Stimulated activated CD8-positive, alpha-beta memory T cell treated with anti-CD3 and anti-CD28 coated beads, Interleukin-7, amount 100 ng/mL, for 48 hours (primary cell): ENCODE measurements around the gene ANO9.
"Not testable (repeated sequence)": the region's sequence is repeated elsewhere in the genome, so short reads cannot be mapped to it uniquely, and the experiment has no call there.

Experiments
- DNase-seq, 2 donors: peaks; one replicate each; pipeline ENCODE4 v3.0.0-alpha.2; 2020; ENCODE audit warnings: low read depth in 1 of 2; ENCODE audit errors: extremely low read depth in 1 of 2

ANO9 gene

GRCh38 chr11:389369-389768, 52.4 kb downstream of the ANO9 start:
- DNase-seq: not testable (repeated sequence)

DNA sequence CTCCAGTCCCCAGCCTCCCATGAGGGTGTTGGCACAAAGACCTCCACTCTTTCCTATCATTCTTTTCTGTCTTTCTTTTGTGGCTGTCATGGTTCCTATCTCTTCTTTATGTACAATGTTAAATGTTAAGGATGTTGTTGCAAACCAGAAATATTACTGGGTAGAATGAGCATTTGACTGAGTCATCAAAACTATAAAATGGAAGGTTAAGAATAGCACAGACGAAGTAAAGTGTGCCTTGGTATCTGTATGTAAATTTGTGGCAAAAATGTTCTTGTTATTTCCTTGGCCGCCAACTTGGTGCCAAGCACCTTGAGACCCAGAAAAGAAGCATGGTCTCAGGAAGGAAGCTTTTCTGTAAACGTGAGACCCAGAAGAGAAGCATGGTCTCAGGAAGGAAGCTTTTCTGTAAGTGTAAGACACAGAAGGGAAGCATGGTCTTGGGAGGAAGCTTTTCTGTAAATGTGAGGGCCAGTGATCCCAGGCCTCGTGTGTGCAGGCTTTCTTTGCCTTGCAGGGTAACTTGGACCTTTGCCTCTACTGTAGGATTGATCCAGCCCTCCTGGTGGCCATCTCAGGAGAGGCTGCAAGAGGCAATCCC, 54.5 kb downstream of the ANO9 start:
- DNase-seq: no peak

GRCh38 chr11:386483-386882, 55.3 kb downstream of the ANO9 start:
- DNase-seq: no peak

DNA sequence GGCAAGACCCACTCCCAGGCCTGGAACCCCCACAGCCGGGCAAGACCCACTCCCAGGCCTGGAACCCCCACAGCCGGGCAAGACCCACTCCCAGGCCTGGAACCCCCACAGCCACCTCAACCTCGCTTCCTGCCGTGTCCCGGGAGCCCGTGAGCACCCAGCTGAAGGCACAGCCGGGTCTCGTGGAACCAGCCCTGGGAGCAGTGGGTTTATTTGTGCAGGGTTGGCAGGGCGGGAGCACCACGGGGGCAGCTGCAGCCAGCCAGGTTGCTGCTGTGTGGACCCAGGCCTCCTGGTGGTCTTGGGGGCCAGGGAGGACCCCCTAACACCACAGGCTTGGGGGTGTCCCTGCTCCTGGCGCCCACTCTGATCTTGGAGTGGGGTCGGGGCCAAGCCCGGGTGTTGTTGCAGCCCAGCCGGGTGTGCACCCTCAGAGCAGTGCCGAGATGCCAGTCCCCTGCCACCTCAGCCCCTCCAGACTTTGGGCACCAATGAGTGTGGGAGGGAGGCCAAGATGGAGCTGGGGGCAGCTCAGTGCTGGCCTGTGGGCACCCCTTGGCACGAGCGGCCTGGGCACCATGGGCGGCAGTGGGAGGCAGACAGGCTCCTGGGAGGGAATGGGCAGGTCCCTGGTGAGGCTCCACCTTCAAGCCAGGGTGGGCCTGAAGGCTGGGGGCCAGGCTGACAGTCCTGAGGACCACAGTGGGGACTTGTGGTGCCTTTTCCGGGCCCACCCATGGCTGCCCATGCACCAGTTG, 56.0 kb downstream of the ANO9 start:
- no peak for DNase-seq

DNA sequence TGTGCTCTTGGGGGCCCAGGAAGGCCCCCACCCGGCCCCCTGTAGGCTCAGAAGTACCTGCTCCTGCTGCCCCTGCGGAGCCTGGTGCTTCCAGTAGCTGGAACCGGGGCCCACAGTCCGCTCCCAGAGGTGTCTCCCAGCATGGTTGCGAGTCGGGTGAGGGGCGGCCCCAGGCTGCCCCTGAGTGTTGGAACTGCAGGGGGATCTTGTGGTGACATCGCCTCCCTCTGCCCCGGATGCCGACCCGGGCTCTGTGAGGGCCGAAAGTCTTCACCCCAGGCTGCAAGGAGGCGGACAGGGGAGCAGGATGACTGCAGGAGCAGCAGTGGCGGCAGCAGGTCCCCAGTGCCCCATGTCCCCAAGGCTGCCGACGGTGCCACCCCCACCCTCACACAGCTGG, 57.3 kb downstream of the ANO9 start:
- DNase-seq: no peak

GRCh38 chr11:383431-383830, 58.4 kb downstream of the ANO9 start:
- no peak for DNase-seq

DNA sequence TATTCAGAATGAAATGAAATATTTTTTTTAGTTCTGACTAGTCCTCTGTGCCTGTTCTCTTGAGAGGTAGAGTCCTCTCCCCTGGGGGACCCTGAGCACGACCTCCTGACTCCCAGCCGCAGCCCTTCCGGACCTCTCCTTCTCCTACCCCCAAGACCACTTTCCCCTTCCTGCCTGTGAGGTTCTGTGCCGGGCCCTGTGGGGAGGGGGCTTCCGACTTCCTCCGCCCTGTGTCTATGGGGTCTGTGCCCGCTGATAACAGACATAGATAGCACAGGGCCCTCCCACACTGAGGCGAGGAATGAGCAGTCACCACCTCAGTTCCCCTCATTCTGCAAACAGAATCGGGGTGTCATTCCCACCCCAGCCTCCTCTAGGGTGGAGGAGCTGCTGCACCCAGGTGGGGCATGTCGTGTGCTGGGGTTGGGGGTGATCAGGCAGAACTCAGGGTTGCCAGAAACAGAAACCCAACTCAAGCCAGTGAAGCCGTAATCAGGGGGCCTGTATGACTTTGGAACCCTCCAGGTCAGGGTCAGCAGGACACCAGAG, 59.7 kb downstream of the ANO9 start:
- no peak for DNase-seq

- DNase-seq: no peak
Observed at GRCh38 chr11:381501-382072, 60.2 kb downstream of the ANO9 start.

- no peak for DNase-seq
Observed at GRCh38 chr11:380996-381395, 60.8 kb downstream of the ANO9 start.

- DNase-seq: no peak
Observed at GRCh38 chr11:380491-380890, 61.3 kb downstream of the ANO9 start.

- no peak for DNase-seq
Observed at GRCh38 chr11:380095-380480, 61.7 kb downstream of the ANO9 start.

- no peak for DNase-seq
Observed at GRCh38 chr11:379205-380094, 62.4 kb downstream of the ANO9 start.

- DNase-seq: no peak
Observed at GRCh38 chr11:377883-378500, 63.8 kb downstream of the ANO9 start.

DNA sequence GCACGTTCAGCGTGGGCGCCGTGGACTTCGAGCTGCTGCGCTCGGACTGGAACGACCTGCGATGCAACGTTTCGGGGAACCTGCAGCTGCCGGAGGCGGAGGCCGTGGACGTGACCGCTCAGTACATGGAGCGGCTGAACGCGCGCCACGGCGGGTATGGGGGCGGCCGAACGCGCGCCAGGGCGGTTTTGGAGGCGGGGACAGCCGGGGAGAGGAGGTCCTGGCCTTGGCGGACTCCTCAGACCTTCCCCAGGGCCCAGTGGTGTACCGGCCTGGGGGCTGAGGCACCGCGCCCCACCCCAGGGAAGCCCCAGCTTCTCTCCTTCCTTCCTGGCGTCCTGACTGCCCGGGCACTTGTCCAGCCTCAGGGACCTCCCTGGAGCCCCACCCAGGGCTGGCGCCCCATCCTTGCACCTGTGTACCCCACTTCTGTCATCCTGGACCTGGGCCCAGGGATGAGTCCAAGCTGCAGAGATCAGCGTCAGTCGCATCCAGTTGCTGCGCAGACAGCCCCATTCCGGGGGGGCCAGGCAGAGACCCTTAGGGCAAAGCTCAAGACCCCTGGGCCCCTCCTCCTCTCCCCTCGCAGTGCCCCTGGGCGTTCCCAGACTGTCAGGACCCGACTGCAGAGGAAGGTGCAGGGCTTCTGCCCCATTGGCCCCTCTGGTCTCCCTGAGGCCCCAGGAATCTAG, 64.5 kb downstream of the ANO9 start:
- no peak for DNase-seq

DNA sequence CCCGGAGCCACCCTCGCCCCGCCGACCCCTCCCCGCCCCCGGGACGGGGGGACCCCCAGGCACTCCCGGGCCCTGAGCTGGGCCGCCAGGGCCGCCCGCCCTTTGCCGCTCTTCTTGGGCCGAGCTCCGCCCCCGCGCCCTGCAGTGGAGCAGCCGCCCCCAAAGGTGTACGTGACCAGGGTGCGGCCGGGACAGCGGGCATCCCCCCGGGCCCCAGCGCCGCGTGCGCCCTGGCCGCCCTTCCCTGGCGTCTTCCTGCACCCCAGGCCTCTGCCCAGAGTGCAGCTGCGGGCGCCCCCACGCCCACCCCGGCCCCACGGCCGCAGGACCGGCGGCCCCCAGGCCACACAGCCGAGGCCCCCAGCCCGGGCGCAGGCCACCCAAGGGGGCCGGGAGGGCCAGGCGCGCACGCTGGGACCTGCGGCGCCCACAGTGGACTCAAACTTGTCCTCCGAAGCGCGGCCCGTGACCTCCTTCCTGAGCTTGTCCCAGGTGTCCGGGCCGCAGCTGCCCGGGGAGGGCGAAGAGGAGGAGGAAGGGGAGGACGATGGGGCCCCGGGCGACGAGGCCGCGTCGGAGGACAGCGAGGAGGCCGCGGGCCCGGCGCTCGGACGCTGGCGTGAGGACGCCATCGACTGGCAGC, 65.2 kb downstream of the ANO9 start:
- DNase-seq: no peak

- no peak for DNase-seq
Observed at GRCh38 chr11:375065-376025, 66.5 kb downstream of the ANO9 start.

DNA sequence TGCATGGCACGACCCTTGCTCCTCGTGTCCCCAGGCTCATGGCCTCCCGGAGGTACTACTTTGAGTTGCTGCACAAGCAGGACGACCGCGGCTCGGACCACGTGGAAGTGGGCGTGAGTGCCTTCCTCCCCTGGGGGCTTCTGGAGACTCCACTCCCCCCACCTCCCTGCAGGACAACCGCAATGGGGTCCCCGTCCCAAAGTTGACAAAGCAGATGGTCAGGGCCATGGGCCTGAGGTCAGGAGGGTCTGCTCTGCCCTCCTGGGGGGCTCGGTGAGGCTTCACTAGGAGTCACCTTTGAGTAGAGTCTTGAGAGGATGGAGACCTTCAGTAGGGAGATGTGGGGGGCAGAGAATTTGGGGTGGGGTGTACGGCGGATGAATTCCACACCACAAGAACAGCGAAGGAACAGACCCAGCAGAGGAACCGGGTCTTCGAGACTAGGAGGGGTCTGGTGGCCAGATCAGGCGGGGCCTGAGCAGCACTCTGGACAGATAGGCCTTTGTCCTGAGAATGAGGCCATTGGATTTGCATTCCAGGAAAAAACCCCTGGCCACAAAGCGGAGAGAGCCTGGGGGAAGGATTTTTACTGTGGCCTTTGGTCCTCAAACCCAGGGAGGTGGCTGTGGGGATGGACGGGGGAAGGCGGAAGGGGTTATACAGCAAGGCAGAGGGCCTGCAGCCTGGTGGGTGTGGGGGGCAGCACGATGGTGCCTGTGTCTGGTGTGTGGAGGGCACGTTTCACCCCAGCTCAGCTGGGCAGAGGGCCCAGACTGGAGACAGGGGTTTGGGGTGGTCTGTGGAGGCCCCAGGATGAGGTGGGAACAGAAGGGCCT, 67.9 kb downstream of the ANO9 start:
- DNase-seq: no peak
